HG03521 (cell line): Measurements from ENCODE around the gene CASP3.
"Not testable (repeated sequence)": the region's sequence is repeated elsewhere in the genome, so short reads cannot be mapped to it uniquely, and the experiment has no call there.

Source experiments
- ATAC-seq: cut with Tn5 transposase; IDR thresholded peaks from one replicate; pipeline ENCODE4 v1.9.1; 2021; ENCODE audit warnings: mild to moderate bottlenecking, moderate library complexity; ENCODE audit not compliant: unreplicated experiment

CASP3 gene

GRCh38 chr4:184664445-184665210 is 15.4 kb upstream of the CASP3 start:
- no peak for ATAC-seq

GRCh38 chr4:184662236-184662635 is 13.0 kb upstream of the CASP3 start:
- ATAC-seq = no peak

DNA sequence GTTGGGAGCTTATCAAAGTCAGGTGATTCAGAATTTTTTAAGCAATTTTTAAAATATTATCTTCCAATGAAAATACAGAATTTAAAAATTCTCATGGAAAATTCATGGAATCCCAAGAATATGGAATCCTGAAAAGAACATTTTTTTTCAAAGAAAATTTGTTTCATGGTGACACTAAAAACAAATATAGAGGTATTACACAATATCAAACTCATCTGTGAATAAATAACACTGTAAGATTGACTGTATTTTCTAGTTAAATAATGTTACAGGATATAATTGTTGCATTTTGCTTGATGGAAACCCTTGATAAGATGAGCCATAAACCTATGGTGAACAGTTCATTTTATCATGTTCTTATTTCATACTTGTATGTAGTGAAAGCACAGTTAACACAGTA is 11.7 kb upstream of the CASP3 start:
- no peak for ATAC-seq

DNA sequence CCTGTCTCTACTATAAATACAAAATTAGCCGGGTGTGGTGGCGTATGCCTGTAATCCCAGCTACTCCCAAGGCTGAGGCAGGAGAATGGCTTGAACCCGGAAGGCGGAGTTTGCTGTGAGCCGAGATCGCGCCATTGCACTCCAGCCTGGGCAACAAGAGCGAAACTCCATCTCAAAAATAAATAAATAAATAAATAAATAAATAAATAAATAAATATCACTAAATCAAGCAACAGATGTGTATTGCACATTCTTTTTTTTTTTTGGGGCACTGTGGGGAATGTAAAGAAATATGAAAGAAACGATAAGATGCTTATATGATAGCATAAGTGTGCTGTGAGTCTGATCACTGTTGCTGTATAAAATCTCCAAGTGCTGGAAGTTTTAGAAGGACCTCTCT is 8.6 kb upstream of the CASP3 start:
- not testable (repeated sequence) for ATAC-seq

DNA sequence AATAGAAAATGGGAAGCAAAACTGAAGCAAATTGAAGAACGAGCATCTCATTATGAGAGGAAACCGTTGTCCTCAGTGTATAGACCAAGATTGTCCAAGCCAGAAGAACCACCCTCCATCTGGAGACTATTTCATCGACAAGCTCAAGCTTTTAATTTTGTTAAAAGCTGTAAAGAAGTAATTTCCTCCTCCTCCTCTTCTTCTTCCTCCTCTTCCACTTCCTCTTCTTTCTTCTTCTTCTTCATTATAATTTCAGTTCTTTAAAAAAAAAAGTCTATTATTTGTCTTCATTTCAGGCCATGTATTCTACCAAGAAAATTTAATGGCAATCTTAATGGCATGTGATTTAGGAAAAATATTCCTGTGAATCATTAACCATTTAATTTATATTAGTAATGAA is 7.9 kb upstream of the CASP3 start:
- no peak for ATAC-seq

- no peak for ATAC-seq
Measured at GRCh38 chr4:184655889-184656869, 6.9 kb upstream of the CASP3 start.

GRCh38 chr4:184653650-184654049 is 4.4 kb upstream of the CASP3 start:
- ATAC-seq = no peak

- ATAC-seq = not testable (repeated sequence)
Measured at GRCh38 chr4:184652681-184653080, 3.4 kb upstream of the CASP3 start.

DNA sequence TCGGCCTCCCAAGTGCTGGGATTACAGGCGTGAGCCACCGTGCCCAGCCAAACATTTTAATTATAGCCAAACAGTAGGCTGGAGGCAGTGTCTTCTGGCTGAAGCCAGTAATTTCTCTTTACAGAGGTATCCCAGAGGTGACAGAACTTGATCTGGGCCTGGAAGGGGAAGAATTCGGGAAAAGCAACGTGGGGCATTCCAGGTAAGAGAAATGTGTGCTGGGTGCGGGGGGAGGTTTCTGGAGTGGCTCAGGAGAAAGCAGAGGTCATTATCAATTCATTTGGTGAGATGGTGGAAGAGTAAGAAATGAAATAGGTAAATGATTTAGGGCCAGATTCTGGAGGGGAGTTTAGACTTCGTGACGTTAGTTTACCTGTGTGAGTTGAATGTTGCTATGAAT is 2.7 kb upstream of the CASP3 start:
- no peak for ATAC-seq

DNA sequence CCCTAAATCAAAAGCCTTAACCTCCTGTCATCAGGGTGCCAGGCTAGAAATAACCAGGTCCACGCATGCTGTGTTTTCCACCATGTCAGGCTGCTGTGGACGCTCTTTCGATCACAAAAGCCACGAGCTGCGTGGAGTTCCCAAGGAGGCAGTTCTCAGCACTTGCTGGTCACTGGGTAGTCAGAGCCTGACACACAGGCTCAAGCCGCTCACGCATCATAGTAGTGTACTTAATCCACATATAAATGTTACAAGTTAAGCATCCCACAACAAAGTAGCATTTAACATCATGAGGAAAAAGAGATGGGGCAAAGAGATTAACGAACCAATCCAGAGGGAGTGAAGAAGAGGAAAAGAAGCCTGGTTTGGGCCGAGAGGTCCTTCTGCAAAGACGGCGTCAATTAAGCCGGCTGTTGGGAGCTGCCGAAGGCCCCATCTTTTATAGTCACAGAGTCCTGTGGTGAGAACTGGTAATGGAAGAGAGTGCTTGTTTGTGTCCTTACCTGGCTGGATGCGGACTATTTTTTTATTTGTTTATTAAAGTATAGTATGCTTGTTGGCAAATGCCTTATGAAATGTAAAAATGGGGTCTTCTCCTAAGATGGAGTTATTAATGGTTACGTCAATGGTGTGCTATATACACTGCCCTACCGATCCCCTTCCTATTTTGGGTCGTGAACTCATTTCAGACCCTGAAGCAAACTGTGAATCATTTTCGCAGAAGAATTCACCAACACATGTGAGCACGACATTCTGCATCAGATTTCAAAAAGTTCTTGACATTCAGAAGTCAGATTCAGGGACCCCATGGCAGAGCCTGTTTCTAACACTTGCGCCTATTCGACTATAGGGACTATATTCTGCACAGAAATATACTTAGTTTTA is 966 bp upstream of the CASP3 start:
- ATAC-seq = peak; percentile 3

DNA sequence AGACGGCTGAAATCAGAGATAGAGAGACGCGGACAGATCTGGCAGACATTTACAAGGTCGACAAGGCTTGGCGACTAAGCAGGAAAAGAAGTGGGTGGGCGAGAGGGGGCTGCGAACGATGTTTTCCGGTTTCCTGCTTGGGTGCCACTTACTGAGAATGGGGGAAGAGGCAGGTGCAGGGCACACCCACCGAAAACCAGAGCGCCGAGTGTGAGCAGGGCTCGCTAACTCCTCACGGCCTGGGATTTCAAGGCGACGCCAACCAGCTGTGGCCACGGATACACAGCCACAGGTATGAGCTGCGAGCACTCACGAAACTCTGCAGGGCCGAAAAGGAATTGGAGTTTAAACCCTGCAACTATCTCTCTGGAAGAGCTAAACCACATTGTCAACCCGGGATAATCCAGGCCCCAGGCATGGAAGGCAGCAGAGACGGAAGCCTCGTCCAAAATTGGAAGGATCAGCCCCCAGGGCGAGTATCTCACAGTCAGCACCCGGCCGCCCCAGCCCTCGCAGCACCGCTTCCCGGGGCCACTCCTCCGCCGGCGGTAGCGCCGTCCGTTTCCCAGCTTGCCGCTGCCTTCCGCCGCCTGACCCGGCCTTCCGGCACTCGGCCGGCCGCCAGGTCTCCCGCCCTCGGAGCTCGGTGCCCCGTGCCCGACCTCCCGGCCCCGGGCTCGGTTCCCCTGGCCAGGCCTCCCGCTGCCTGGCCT is 778 bp downstream of the CASP3 start:
- ATAC-seq = peak; percentile 15

DNA sequence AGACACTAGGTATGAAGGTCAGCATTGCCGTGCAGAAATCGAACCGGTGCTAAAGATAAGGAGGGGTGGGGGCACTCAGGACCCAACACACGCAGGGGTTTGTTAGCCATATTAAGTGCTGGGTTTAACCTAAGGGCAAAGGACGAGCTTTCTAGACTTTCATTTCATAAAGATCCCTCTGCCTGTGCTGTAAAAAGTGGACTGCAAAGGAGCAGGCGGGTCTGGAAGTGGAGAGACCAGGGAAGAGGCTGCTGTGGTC is 1.3 kb downstream of the CASP3 start:
- ATAC-seq = no peak

- ATAC-seq = no peak
Measured at GRCh38 chr4:184647266-184648053, 1.8 kb downstream of the CASP3 start.

DNA sequence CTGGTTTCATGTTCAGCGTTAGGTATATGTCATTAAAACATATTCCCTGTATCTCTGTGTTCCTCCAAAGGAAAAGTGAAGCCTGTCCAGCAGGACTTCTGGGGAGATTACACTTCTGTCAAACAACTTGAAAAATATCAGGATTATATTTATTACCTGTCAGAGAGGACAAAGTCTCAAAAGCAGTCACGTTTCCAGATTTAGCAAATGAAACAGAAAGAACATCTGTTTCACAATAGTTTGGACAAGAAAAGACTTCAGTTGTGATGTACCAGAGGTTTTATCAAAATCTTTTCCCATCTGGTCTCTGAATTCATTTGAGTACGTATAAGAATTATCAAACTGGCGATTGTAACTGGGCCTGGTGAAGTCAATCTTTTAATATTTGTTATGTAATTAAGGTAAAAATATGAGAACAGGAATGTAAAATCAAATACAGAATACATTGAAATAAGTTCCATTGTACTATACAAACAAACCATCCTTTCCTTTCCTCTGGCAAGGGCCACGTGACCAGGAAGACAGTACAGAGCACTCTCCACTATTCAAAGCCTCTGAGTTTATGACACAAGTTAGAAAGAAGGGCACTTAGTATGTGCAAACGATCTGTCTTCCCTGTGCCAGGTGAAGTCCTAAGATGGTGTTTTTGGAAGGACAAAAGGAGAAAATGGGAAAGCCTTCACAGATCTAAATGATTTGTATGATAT is 3.2 kb downstream of the CASP3 start:
- no peak for ATAC-seq

DNA sequence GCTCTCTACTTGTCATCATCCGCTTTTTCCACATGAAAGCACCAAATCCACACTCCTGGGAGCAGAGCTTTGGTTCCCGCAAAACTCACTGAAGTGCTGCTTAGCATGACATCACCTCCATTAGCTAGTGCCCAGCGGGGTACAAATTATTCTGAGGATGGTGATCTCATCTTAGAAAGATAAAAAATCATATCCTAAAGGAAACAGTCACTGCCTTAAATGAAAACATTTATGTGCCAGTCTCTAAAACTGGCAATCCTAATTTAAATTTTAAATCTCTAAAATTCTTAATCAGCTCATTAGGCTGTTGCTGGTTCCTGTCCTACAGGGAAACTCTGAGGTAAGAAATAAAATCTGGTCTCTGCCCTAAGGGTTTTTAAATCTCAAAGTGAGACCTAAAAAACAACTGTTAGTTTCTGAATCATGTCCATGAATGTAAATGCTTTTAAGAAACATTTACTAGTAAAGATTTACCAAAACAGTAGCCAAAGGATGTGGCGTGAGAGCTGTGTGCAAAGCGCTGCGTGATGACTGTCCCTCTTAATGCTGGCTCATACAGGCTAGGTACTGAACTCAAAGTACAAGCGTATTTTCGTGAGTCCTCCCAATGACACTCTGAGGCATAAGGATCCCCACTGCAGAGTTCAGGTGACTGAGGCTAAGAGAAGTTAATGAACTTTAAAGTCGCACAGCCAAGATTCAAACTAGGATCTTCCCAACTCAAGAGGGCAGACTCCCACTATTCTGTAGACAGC is 4.5 kb downstream of the CASP3 start:
- no peak for ATAC-seq

DNA sequence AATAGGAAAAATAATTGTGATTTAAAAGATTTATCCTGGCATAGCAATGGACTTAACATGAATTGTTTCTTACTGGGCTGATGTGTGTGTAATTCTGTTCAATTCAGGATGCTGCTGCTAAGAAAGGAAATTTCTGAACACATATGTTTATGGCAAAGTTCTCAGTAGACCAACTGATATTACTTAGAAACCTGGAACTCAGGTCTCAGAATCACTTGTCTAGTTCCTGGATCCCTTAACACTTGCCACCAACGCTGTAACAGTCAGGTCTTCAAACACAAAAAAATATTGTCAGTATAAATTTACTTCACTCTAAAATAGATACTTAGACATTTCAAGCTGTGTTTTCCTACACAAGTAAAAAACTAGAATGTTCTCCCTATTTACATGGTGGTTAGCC is 5.5 kb downstream of the CASP3 start:
- no peak for ATAC-seq

GRCh38 chr4:184641451-184641850 is 7.8 kb downstream of the CASP3 start:
- no peak for ATAC-seq

DNA sequence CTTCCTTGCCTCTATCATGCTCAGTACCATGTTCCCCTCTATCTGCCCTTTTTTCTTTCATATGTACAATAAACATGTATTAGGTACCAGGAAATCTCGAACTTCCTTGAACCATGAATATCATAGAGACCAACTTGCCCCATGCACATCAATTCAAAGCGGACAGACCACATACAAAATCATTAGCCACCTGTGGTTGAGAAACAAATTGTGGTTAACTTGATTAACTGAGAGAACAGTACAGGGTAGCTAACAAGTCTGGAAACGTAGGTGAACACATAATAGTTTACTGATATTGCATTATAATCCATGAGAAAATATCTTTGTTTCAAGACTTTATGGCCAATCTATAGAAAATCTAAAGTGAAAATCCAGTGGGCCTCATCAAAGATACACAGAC is 8.2 kb downstream of the CASP3 start:
- ATAC-seq = no peak

GRCh38 chr4:184636897-184637296 is 12.3 kb downstream of the CASP3 start:
- no peak for ATAC-seq
